ENCODE data around the gene TFAM. TPM values are rescaled to one million over a fixed set of nuclear protein-coding genes. Genes with fewer than 3 reads are reported as not detected.
A peak's percentile ranks its signal among the peaks of the same experiment; 100 is the strongest.

TFAM gene
- total and polyA plus RNA-seq, 2 of the 8 experiments (the other 6 are each of a cell fraction or from before 2014, with no cell fraction given) = 29.3 to 97.3 TPM

GRCh38 chr10:58412502-58412961, 27.3 kb downstream of the TFAM start:
- Histone ChIP-seq H4K5ac (ENCODE audit: insufficient read length, low read depth, low read length) (no peak overlapping the region), H3K14ac (ENCODE audit: insufficient read length) (no peak overlapping the region), H2BK20ac (ENCODE audit: low read length) (no peak overlapping the region), H4K91ac (replicated peaks; ENCODE audit: insufficient read length, low read length) (no peak overlapping the region), H3K23ac (ENCODE audit: insufficient read length) (no peak overlapping the region), H2AK5ac (ENCODE audit: low read depth, low read length) (no peak overlapping the region), H2AFZ (ENCODE audit: low read length) (peak overlapping the region; percentile 80), H2BK120ac (replicated peaks; ENCODE audit: low read depth, low read length) (no peak overlapping the region), H3K4me2 (ENCODE audit: insufficient read depth in 1 of 2, low read depth in 2 of 2, low read length in 2 of 2) (no peak overlapping the region), H4K20me1 (replicated peaks in 1 of 2; ENCODE audit: control insufficient read depth in 1 of 2, insufficient read depth in 2 of 2, low read length in 2 of 2) (no peaks in the 10 kb centered on the region), H3K9ac (replicated peaks in 1 of 4; ENCODE audit: extremely low read depth in 1 of 4, low read depth in 3 of 4, low read length in 3 of 4) (no peak overlapping the region; a peak in 1 of 7 replicates), H3K18ac (ENCODE audit: extremely low read depth, low read length) (no peak overlapping the region), H3K4me3 (ENCODE audit: extremely low read depth in 1 of 4, insufficient read depth in 2 of 4, low read depth in 3 of 4, low read length in 4 of 4) (no peak overlapping the region), H3K56ac (replicated peaks; ENCODE audit: insufficient read length, low read depth, low read length) (no peak overlapping the region), H3K27me3 (replicated peaks in 1 of 4; ENCODE audit: control insufficient read depth in 3 of 4, extremely low read depth in 1 of 4, insufficient read depth in 3 of 4, low read length in 3 of 4) (no peaks in the 10 kb centered on the region), H2BK15ac (ENCODE audit: low read length) (no peak overlapping the region), H3K4ac (replicated peaks; ENCODE audit: insufficient read length, low read depth, low read length) (no peak overlapping the region), H2BK5ac (ENCODE audit: low read depth, low read length) (no peak overlapping the region), H3K23me2 (ENCODE audit: low read depth, low read length) (no peaks in the 10 kb centered on the region), H2BK12ac (ENCODE audit: low read depth, low read length) (no peak overlapping the region), H4K8ac (ENCODE audit: extremely low read depth, insufficient read depth, low read length) (no peak overlapping the region), H3K4me1 (replicated peaks in 1 of 4; ENCODE audit: control insufficient read depth in 3 of 4, insufficient read depth in 4 of 4, low read length in 3 of 4) (peaks cover 0 to 6% (median 0%) of the 10 kb centered on the region in 4 experiments; a peak in 2 of 7 replicates), H3K79me1 (ENCODE audit: low read depth, low read length) (no peaks in the 10 kb centered on the region), H3K79me2 (ENCODE audit: control insufficient read depth in 1 of 2, insufficient read depth in 2 of 2, low read length in 2 of 2) (no peaks in the 10 kb centered on the region), H3K36me3 (ENCODE audit: control insufficient read depth in 2 of 4, insufficient read depth in 4 of 4, low read length in 3 of 4) (no peaks in the 10 kb centered on the region), H3K9me3 (ENCODE audit: insufficient read depth in 2 of 2, low read depth in 1 of 2, low read length in 1 of 2) (no peaks in the 10 kb centered on the region), H3K27ac (ENCODE audit: low read depth, low read length) (no peak overlapping the region)
- no peak for TF ChIP-seq HDAC6 (IDR thresholded peaks at IDR 0.05; ENCODE audit: low read depth, low read length)
- TF ChIP-seq JUND (IDR thresholded peaks at IDR 0.05; ENCODE audit: low read length) = no peak
- peak; percentile 21 to 30; a peak in 2 of 4 replicates for TF ChIP-seq RAD21 (IDR thresholded peaks at IDR 0.05 in 1 of 2, conservative IDR thresholded peaks at IDR 0.05 in 1 of 2; ENCODE audit: low read depth in 2 of 2, low read length in 2 of 2)
- TF ChIP-seq SIX5 (IDR thresholded peaks at IDR 0.05; ENCODE audit: low read depth, low read length) = no peak
- no peak for TF ChIP-seq CEBPB (IDR thresholded peaks at IDR 0.05; ENCODE audit: low read depth, low read length)
- TF ChIP-seq SIRT6 (IDR thresholded peaks at IDR 0.05; ENCODE audit: low read length) = no peak
- no peak for TF ChIP-seq CHD2 (IDR thresholded peaks at IDR 0.05; ENCODE audit: low read length)
- peak; percentile 15 to 53 (median 52); a peak in 3 of 4 replicates for TF ChIP-seq CTCF (IDR thresholded peaks at IDR 0.05; ENCODE audit: control extremely low read depth in 1 of 3, insufficient read depth in 1 of 3, low read depth in 1 of 3, low read length in 3 of 3)
- no peak for TF ChIP-seq SP4 (IDR thresholded peaks at IDR 0.05; ENCODE audit: low read length)
- no peak for TF ChIP-seq BCL11A (IDR thresholded peaks at IDR 0.05; ENCODE audit: low read depth in 2 of 2, low read length in 2 of 2)
- no peak for TF ChIP-seq BRCA1 (IDR thresholded peaks at IDR 0.05; ENCODE audit: low read depth, low read length)
- CTCF ChIA-PET (ENCODE audit: partially characterized antibody) = interaction anchor here (0.7 to 5.3 kb wide), 10 partner anchors 8 to 341 kb away, joined by 3 to 38 read pairs (median 4); no protein-coding TSS in a partner anchor
- WGBS, 2 experiments (ENCODE audit: extremely low coverage in 1 of 2, insufficient coverage in 1 of 2, insufficient read length in 1 of 2, insufficient replicate concordance in 2 of 2, low coverage in 1 of 2, low lambda C conversion rate in 2 of 2, missing lambda C conversion rate in 1 of 2) = 53% methylated on average over 2 of the region's 2 CpGs; no CpG with 5 or more reads in 1 of the 2 experiments
- no peak for FAIRE-seq
- POLR2A ChIA-PET (ENCODE audit: partially characterized antibody) = interaction anchor here (0.7 to 1.5 kb wide), 2 partner anchors 13 to 26 kb away, joined by 3 to 4 read pairs; no protein-coding TSS in a partner anchor
- peak in 1 of 2 experiments; percentile 36 for DNase-seq (ENCODE audit: low read depth in 1 of 2, low spot score in 2 of 2)

All from H1 (cell line).